Measurements from ENCODE around the gene CREB5.

GRCh38 chr7:28413011-28413410 is 693 bp downstream of the CREB5 start:
- TF ChIP-seq CTCF (conservative IDR thresholded peaks at IDR 0.05) (no peak), EZH2 (IDR thresholded peaks at IDR 0.05; ENCODE audit: low read depth) (no peak)
